Activated T-cell treated with anti-CD3 and anti-CD28 coated beads, Interleukin-2, amount 50 U/mL, for 4 hours (primary cell): Measurements from ENCODE around the gene HOXD8. TPM values are rescaled to one million over a fixed set of nuclear protein-coding genes. Genes with fewer than 3 reads are reported as not detected.

Experiments used
- ATAC-seq, 2 donors: fragments of 200-7000 bp; cut with Tn5 transposase; one replicate each; pipeline ENCODE4 v1.10.0; 2021
- DNase-seq: peaks from one replicate; pipeline ENCODE4 v3.0.0-alpha.2; 2020
- H3K27me3 Mint-ChIP-seq: one replicate; pipeline ENCODE4 v1.8.0; 2021; ENCODE audit warnings: low read depth, mixed read lengths
- H3K36me3 Mint-ChIP-seq: one replicate; pipeline ENCODE4 v1.8.0; 2022; ENCODE audit warnings: mixed read lengths; ENCODE audit not compliant: insufficient read depth
- H3K4me1 Mint-ChIP-seq: one replicate; pipeline ENCODE4 v1.8.0; 2021; ENCODE audit warnings: low read depth, mixed read lengths
- H3K4me3 Mint-ChIP-seq: one replicate; pipeline ENCODE4 v1.8.0; 2021; ENCODE audit warnings: mild to moderate bottlenecking, moderate library complexity, mixed read lengths
- H3K9me3 Mint-ChIP-seq: one replicate; pipeline ENCODE4 v1.8.0; 2021; ENCODE audit warnings: mixed read lengths
- total RNA-seq, 3 donors: library from RNA; stranded (reverse); gene quantifications; one replicate each; pipeline ENCODE4 v1.2.1, GENCODE V29; 2021

The HOXD8 gene
- total RNA-seq, 3 donors from 2014 or later = 0.11 TPM; not detected in 2

GRCh38 chr2:176087330-176088047 lies 42.0 kb upstream of the HOXD8 start:
- Mint-ChIP-seq H3K4me1 (peaks cover 7% of the 10 kb centered on the region), H3K4me3 (no peak overlapping the region), H3K9me3 (peaks cover 9% of the 10 kb centered on the region), H3K27me3 (peaks cover 95% of the 10 kb centered on the region), H3K36me3 (no peaks in the 10 kb centered on the region)
- DNase-seq (no peak), ATAC-seq (no peak)

GRCh38 chr2:176088048-176088936 lies 41.2 kb upstream of the HOXD8 start:
- Mint-ChIP-seq H3K36me3 (no peaks in the 10 kb centered on the region), H3K4me3 (peak overlapping the region; percentile 45), H3K27me3 (peaks cover 90% of the 10 kb centered on the region), H3K9me3 (peaks cover 9% of the 10 kb centered on the region), H3K4me1 (peaks cover 7% of the 10 kb centered on the region)
- ATAC-seq (peak in 1 of 2 donors; percentile 46), DNase-seq (no peak)

GRCh38 chr2:176088937-176089842 lies 40.3 kb upstream of the HOXD8 start:
- Mint-ChIP-seq H3K36me3 (no peaks in the 10 kb centered on the region), H3K27me3 (peaks cover 90% of the 10 kb centered on the region), H3K4me3 (no peak overlapping the region), H3K4me1 (peaks cover 13% of the 10 kb centered on the region), H3K9me3 (peaks cover 9% of the 10 kb centered on the region)
- DNase-seq (no peak), ATAC-seq (no peak)

GRCh38 chr2:176089843-176090395 lies 39.6 kb upstream of the HOXD8 start:
- DNase-seq (no peak), ATAC-seq (no peak)
- no peak overlapping the region for H3K4me3 Mint-ChIP-seq
- H3K36me3 Mint-ChIP-seq = no peaks in the 10 kb centered on the region
- H3K27me3 Mint-ChIP-seq = peaks cover 91% of the 10 kb centered on the region
- peaks cover 13% of the 10 kb centered on the region for H3K4me1 Mint-ChIP-seq
- H3K9me3 Mint-ChIP-seq = peaks cover 9% of the 10 kb centered on the region

GRCh38 chr2:176090862-176091261 lies 38.6 kb upstream of the HOXD8 start:
- Mint-ChIP-seq H3K27me3 (peaks cover 91% of the 10 kb centered on the region), H3K36me3 (no peaks in the 10 kb centered on the region), H3K9me3 (peaks cover 9% of the 10 kb centered on the region), H3K4me1 (peaks cover 13% of the 10 kb centered on the region), H3K4me3 (no peak overlapping the region)
- no peak for DNase-seq
- no peak for ATAC-seq

- Mint-ChIP-seq H3K27me3 (peaks cover 92% of the 10 kb centered on the region), H3K9me3 (peaks cover 9% of the 10 kb centered on the region), H3K36me3 (no peaks in the 10 kb centered on the region), H3K4me3 (peak overlapping the region; percentile 19), H3K4me1 (peaks cover 18% of the 10 kb centered on the region)
- DNase-seq (no peak), ATAC-seq (no peak)
Observed at GRCh38 chr2:176091329-176092258, 37.9 kb upstream of the HOXD8 start.

- Mint-ChIP-seq H3K4me1 (peaks cover 26% of the 10 kb centered on the region), H3K4me3 (peak within 1 kb of the TSS; percentile 19), H3K36me3 (no peaks in the 10 kb centered on the region), H3K9me3 (peaks cover 9% of the 10 kb centered on the region), H3K27me3 (peaks cover 92% of the 10 kb centered on the region)
- ATAC-seq (peak; percentile 18 to 27), DNase-seq (no peak)
Observed at GRCh38 chr2:176092270-176093144, 37.0 kb upstream of the HOXD8 start, which contains the start of gene HOXD13. Gene HOXD13, plus strand, starts transcription at chr2:176092721. Its CDS starts 170 bp downstream, at chr2:176092891.

- ATAC-seq (no peak), DNase-seq (no peak)
- H3K9me3 Mint-ChIP-seq = peaks cover 9% of the 10 kb centered on the region
- no peaks in the 10 kb centered on the region for H3K36me3 Mint-ChIP-seq
- peaks cover 92% of the 10 kb centered on the region for H3K27me3 Mint-ChIP-seq
- H3K4me1 Mint-ChIP-seq = peaks cover 28% of the 10 kb centered on the region
- no peak overlapping the region for H3K4me3 Mint-ChIP-seq
Observed at GRCh38 chr2:176093145-176093897, 36.2 kb upstream of the HOXD8 start.

- H3K4me3 Mint-ChIP-seq = no peak overlapping the region
- H3K27me3 Mint-ChIP-seq = peaks cover 92% of the 10 kb centered on the region
- no peaks in the 10 kb centered on the region for H3K36me3 Mint-ChIP-seq
- H3K4me1 Mint-ChIP-seq = peaks cover 27% of the 10 kb centered on the region
- peaks cover 9% of the 10 kb centered on the region for H3K9me3 Mint-ChIP-seq
- DNase-seq (no peak), ATAC-seq (no peak)
Observed at GRCh38 chr2:176093898-176094249, 35.6 kb upstream of the HOXD8 start.

- Mint-ChIP-seq H3K27me3 (peaks cover 92% of the 10 kb centered on the region), H3K9me3 (peaks cover 9% of the 10 kb centered on the region), H3K36me3 (no peaks in the 10 kb centered on the region), H3K4me3 (no peak overlapping the region), H3K4me1 (peaks cover 27% of the 10 kb centered on the region)
- no peak for ATAC-seq
- DNase-seq = no peak
Observed at GRCh38 chr2:176094349-176094748, 35.2 kb upstream of the HOXD8 start.

GRCh38 chr2:176095421-176095820 lies 34.1 kb upstream of the HOXD8 start:
- ATAC-seq (no peak), DNase-seq (no peak)
- no peaks in the 10 kb centered on the region for H3K36me3 Mint-ChIP-seq
- peaks cover 88% of the 10 kb centered on the region for H3K27me3 Mint-ChIP-seq
- peaks cover 27% of the 10 kb centered on the region for H3K4me1 Mint-ChIP-seq
- H3K9me3 Mint-ChIP-seq = peaks cover 9% of the 10 kb centered on the region
- H3K4me3 Mint-ChIP-seq = no peak overlapping the region
